Omental fat pad (tissue), 4 donors: Measurements from ENCODE around the gene AVEN. TPM values are rescaled to one million over a fixed set of nuclear protein-coding genes. Genes with fewer than 3 reads are reported as not detected.

ENCODE experiments used
- ATAC-seq: fragments of 150-250 bp; one replicate; pipeline ENCODE4 v1.9.1; 2016; ENCODE audit warnings: mild to moderate bottlenecking, moderate library complexity; ENCODE audit not compliant: low FRiP score
- DNase-seq: peaks from one replicate; pipeline ENCODE4 v3.0.0-alpha.2; 2019; ENCODE audit warnings: low spot score
- CTCF ChIP-seq, 3 donors: fragments of 450-650 bp; IDR thresholded peaks; one replicate each; pipeline ENCODE4 v1.5.1; 2016 to 2017; ENCODE audit warnings: antibody characterized with exemption in 3 of 3, mild to moderate bottlenecking in 3 of 3, moderate library complexity in 2 of 3
- total RNA-seq, 4 donors: library from RNA; depleted of rRNA; stranded (reverse); fragments of >200 nt; gene quantifications; one replicate each; pipeline ENCODE4 v1.1.0, GENCODE V29; 2016

The AVEN gene
- total RNA-seq, 4 donors from 2014 or later = 11.4 to 15.6 (median 14.6) TPM

- DNase-seq (no peak), ATAC-seq (no peak)
- TF ChIP-seq CTCF (IDR thresholded peaks at IDR 0.05) = no peak
These were observed 131.7 kb downstream of the AVEN start for GRCh38 chr15:33907326-33907725.

- no peak for DNase-seq
- ATAC-seq = no peak
- TF ChIP-seq CTCF (IDR thresholded peaks at IDR 0.05) = no peak
These were observed 135.3 kb downstream of the AVEN start for GRCh38 chr15:33903661-33904060.

GRCh38 chr15:33902043-33902442 lies 137.0 kb downstream of the AVEN start:
- no peak for TF ChIP-seq CTCF (IDR thresholded peaks at IDR 0.05)
- no peak for ATAC-seq
- DNase-seq = no peak

- no peak for TF ChIP-seq CTCF (IDR thresholded peaks at IDR 0.05)
- no peak for DNase-seq
- no peak for ATAC-seq
These were observed 144.8 kb downstream of the AVEN start for GRCh38 chr15:33894193-33894592.

GRCh38 chr15:33888176-33888575 lies 150.8 kb downstream of the AVEN start:
- no peak for DNase-seq
- TF ChIP-seq CTCF (IDR thresholded peaks at IDR 0.05) = no peak
- ATAC-seq = no peak

GRCh38 chr15:33882921-33883320 lies 156.1 kb downstream of the AVEN start:
- ATAC-seq = no peak
- no peak for DNase-seq
- no peak for TF ChIP-seq CTCF (IDR thresholded peaks at IDR 0.05)

GRCh38 chr15:33874156-33874555 lies 164.8 kb downstream of the AVEN start:
- no peak for ATAC-seq
- DNase-seq = no peak
- TF ChIP-seq CTCF (IDR thresholded peaks at IDR 0.05) = no peak
